SK-N-SH (cell line): ENCODE data around the gene SCARB1. TPM values are rescaled to one million over a fixed set of nuclear protein-coding genes. Genes with fewer than 3 reads are reported as not detected.

Experiments used
- CTCF ChIA-PET: fragments of 300-600, 350-600 bp; formaldehyde crosslinking; extraction: SDS; loops from one replicate; lab custom pipeline; 2021; lab: Yijun Ruan, JAX
- POLR2A ChIA-PET: fragments of 350-600 bp; sonication (Branson Sonifier 250); formaldehyde crosslinking; extraction: SDS; loops from one replicate; lab custom pipeline; 2020; ENCODE audit warnings: antibody characterized with exemption, inconsistent platforms; lab: Yijun Ruan, JAX
- DNase-seq: peaks from one replicate; pipeline ENCODE4 v3.0.0; 2012
- H2AFZ ChIP-seq: fragments of 200-600 bp; sonication (generic); 2 replicates; pipeline ENCODE4 v1.8.1; 2016; ENCODE audit warnings: antibody characterized with exemption, mild to moderate bottlenecking, low read depth
- H3F3A ChIP-seq: fragments of 200-600 bp; sonication (generic); replicated peaks from 2 replicates; pipeline ENCODE3; 2016; ENCODE audit warnings: antibody characterized with exemption, mild to moderate bottlenecking; ENCODE audit not compliant: insufficient read depth
- H3K27ac ChIP-seq, 2 experiments: fragments of 200-500 bp in 1 of 2; fragments of 200-600 bp in 1 of 2; sonication (Bioruptor generic) in 1 of 2; sonication (generic), shearing (Covaris generic) in 1 of 2; 2 replicates each; pipeline versions ENCODE4 v1.5.1 to v1.6.1; 2014 to 2016; ENCODE audit warnings: low read depth in 2 of 2, inconsistent platforms in 1 of 2, low read length in 1 of 2, mild to moderate bottlenecking in 1 of 2, mixed read lengths in 1 of 2
- H3K27me3 ChIP-seq: fragments of 200-600 bp; sonication (generic), shearing (Covaris generic); 2 replicates; pipeline ENCODE4 v1.6.1; 2016; ENCODE audit warnings: mixed run types; ENCODE audit not compliant: insufficient read depth
- H3K36me3 ChIP-seq, 2 experiments: fragments of 200-500 bp in 1 of 2; fragments of 200-600 bp in 1 of 2; sonication (Bioruptor generic) in 1 of 2; sonication (generic) in 1 of 2; replicated peaks in 1 of 2; 2 replicates each; pipeline versions ENCODE3 to v1.5.1; 2014 to 2016; ENCODE audit warnings: low read length in 1 of 2, mild to moderate bottlenecking in 1 of 2; ENCODE audit not compliant: insufficient read depth in 2 of 2, control insufficient read depth in 1 of 2
- H3K4me1 ChIP-seq, 2 experiments: fragments of 200-500 bp in 1 of 2; fragments of 200-600 bp in 1 of 2; sonication (Bioruptor generic) in 1 of 2; sonication (generic), shearing (Covaris generic) in 1 of 2; 2 replicates each; pipeline versions ENCODE4 v1.5.1 to v1.6.1; 2014 to 2016; ENCODE audit warnings: low read depth in 1 of 2, low read length in 1 of 2, mixed run types in 1 of 2; ENCODE audit not compliant: insufficient read depth in 2 of 2, control insufficient read depth in 1 of 2
- H3K4me2 ChIP-seq: fragments of 200-600 bp; sonication (generic), shearing (Covaris generic); 2 replicates; pipeline ENCODE4 v1.6.1; 2017; ENCODE audit warnings: mixed run types
- H3K4me3 ChIP-seq, 2 experiments: fragments of 200-500 bp in 1 of 2; fragments of 200-600 bp in 1 of 2; sonication (Bioruptor generic) in 1 of 2; sonication (generic), shearing (Covaris generic) in 1 of 2; 2 replicates each; pipeline versions ENCODE4 v1.5.1 to v1.8.1; 2014 to 2016; ENCODE audit warnings: low read depth in 2 of 2, inconsistent platforms in 1 of 2, low read length in 1 of 2, mild to moderate bottlenecking in 1 of 2, mixed read lengths in 1 of 2, moderate library complexity in 1 of 2
- H3K79me2 ChIP-seq: fragments of 200-600 bp; sonication (generic); 2 replicates; pipeline ENCODE4 v1.8.1; 2017; ENCODE audit warnings: mild to moderate bottlenecking; ENCODE audit not compliant: insufficient read depth
- H3K9ac ChIP-seq: fragments of 200-600 bp; sonication (generic); 2 replicates; pipeline ENCODE4 v1.6.1; 2017; ENCODE audit warnings: mixed run types
- H3K9me2 ChIP-seq: fragments of 200-600 bp; sonication (generic); 2 replicates; pipeline ENCODE4 v1.6.1; 2017; ENCODE audit warnings: mixed run types
- H3K9me3 ChIP-seq: fragments of 200-600 bp; sonication (generic); 2 replicates; pipeline ENCODE4 v1.6.1; 2017; ENCODE audit warnings: mixed run types, mild to moderate bottlenecking, moderate library complexity
- H4K20me1 ChIP-seq: fragments of 200-600 bp; sonication (generic); 2 replicates; pipeline ENCODE4 v1.6.1; 2017; ENCODE audit warnings: mild to moderate bottlenecking, mixed run types; ENCODE audit not compliant: insufficient read depth
- CTCF ChIP-seq: fragments of 200-600 bp; sonication (generic); IDR thresholded peaks from 2 replicates; pipeline ENCODE4 v1.6.1; 2017; ENCODE audit warnings: antibody characterized with exemption, mild to moderate bottlenecking, moderate library complexity
- ELF1 ChIP-seq: IDR thresholded peaks from 2 replicates; pipeline ENCODE4 v1.4.0; 2012
- JUND ChIP-seq: IDR thresholded peaks from 2 replicates; pipeline ENCODE4 v1.4.0; 2012
- MAX ChIP-seq: IDR thresholded peaks from 2 replicates; pipeline ENCODE4 v1.4.0; 2012; ENCODE audit warnings: low read depth
- MXI1 ChIP-seq: IDR thresholded peaks from 2 replicates; pipeline ENCODE4 v1.6.1; 2012; ENCODE audit warnings: mild to moderate bottlenecking, low read depth, low read length, improper control_type of control experiment
- PBX3 ChIP-seq: IDR thresholded peaks from 2 replicates; pipeline ENCODE4; 2012
- POLR2AphosphoS5 ChIP-seq: IDR thresholded peaks from 2 replicates; pipeline ENCODE4 v1.6.1; 2012; ENCODE audit warnings: low read depth, low read length
- SIN3A ChIP-seq: IDR thresholded peaks from 2 replicates; pipeline ENCODE4 v1.6.1; 2012; ENCODE audit warnings: low read depth, mild to moderate bottlenecking, low read length, moderate library complexity, borderline replicate concordance
- TCF12 ChIP-seq: IDR thresholded peaks from 2 replicates; pipeline ENCODE4 v1.4.0; 2012
- ZBTB33 ChIP-seq: IDR thresholded peaks from 2 replicates; pipeline ENCODE4 v1.4.0; 2012; ENCODE audit warnings: low read depth, borderline replicate concordance
- WGBS: methylation state at CpG from one replicate; pipeline ENCODE4 v1.1.6; 2017; ENCODE audit warnings: low lambda C conversion rate; 5-methylcytosine and 5-hydroxymethylcytosine counted together
- polyA plus RNA-seq, 3 experiments: library from polyadenylated mRNA; depleted of rRNA; stranded (reverse); fragments of >200 nt; gene quantifications; 2 replicates each; pipeline ENCODE4 v1.2.3, GENCODE V29; 2012
- TF ChIP-seq, protein P1 (sequence below): fragments of 150-350 bp; IDR thresholded peaks from 2 replicates; pipeline ENCODE4 v1.6.1; 2017; ENCODE audit warnings: antibody characterized with exemption, low read length, low read depth, borderline replicate concordance

The SCARB1 gene
- polyA plus RNA-seq, 1 of the 3 experiments (the other 2 are of a cell fraction), result 33.0 TPM

GRCh38 chr12:124734224-124734788 lies 129.4 kb downstream of the SCARB1 start:
- Histone ChIP-seq H3K4me3 (no peak overlapping the region), H3F3A (no peaks in the 10 kb centered on the region), H3K4me1 (peaks cover 0 to 4% of the 10 kb centered on the region in 2 experiments; a peak in 1 of 4 replicates), H3K4me2 (no peak overlapping the region), H3K27me3 (no peaks in the 10 kb centered on the region), H3K9ac (no peak overlapping the region), H2AFZ (no peak overlapping the region)
- CTCF ChIA-PET, result interaction anchor here (0.7 to 1.1 kb wide), 3 partner anchors 9 to 33 kb away, joined by 4 read pairs; no protein-coding TSS in a partner anchor
- POLR2A ChIA-PET, result no interaction called here
- WGBS, result 90% methylated on average over 22 of the region's 22 CpGs
- no peak for TF ChIP-seq ZBTB33
- TF ChIP-seq CTCF, result 0 out of 2 replicates have a peak, but pooled peaks have one; percentile 8
- TF ChIP-seq, all 33 proteins: peak for 1
- no peaks in the 10 kb centered on the region for H3K9me2 ChIP-seq
- no peak overlapping the region for H3K27ac ChIP-seq
- H3K79me2 ChIP-seq, result no peaks in the 10 kb centered on the region
- H3K36me3 ChIP-seq, result no peaks in the 10 kb centered on the region
- H3K9me3 ChIP-seq, result no peaks in the 10 kb centered on the region
- no peak for DNase-seq
- H4K20me1 ChIP-seq, result no peaks in the 10 kb centered on the region

DNA sequence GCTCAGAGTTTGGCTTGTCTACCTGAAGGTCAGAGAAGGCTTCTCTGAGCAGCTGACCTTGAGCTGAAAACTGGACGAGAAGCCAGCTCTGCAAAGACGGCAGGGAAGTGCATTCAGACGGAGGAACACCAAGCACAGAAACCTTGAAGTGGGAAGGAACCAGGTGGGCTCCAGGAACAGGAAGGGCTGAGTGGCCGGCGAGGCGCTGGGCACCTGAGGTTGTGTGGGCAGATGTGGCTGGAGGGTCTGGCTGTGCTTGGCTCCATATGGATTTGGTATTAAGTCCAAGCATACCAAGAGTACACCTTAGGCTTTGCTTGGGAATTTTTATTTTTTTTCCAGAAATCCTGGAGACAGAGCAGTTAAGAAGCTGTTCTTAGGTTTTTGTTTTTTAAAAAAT lies 130.6 kb downstream of the SCARB1 start:
- TF ChIP-seq ZBTB33 (no peak), MXI1 (no peak), SIN3A (no peak), CTCF (no peak), PBX3 (no peak), TCF12 (no peak), JUND (no peak), POLR2AphosphoS5 (no peak), ELF1 (no peak), MAX (no peak)
- TF ChIP-seq, protein P1, sequence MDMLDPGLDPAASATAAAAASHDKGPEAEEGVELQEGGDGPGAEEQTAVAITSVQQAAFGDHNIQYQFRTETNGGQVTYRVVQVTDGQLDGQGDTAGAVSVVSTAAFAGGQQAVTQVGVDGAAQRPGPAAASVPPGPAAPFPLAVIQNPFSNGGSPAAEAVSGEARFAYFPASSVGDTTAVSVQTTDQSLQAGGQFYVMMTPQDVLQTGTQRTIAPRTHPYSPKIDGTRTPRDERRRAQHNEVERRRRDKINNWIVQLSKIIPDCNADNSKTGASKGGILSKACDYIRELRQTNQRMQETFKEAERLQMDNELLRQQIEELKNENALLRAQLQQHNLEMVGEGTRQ, result no peak
- Histone ChIP-seq H3F3A (no peaks in the 10 kb centered on the region), H4K20me1 (no peaks in the 10 kb centered on the region), H3K9me3 (no peaks in the 10 kb centered on the region), H3K27me3 (no peaks in the 10 kb centered on the region), H2AFZ (no peak overlapping the region), H3K36me3 (no peaks in the 10 kb centered on the region), H3K4me1 (peaks cover 0 to 4% of the 10 kb centered on the region in 2 experiments; a peak in 1 of 4 replicates), H3K9ac (no peak overlapping the region), H3K79me2 (no peaks in the 10 kb centered on the region), H3K4me2 (no peak overlapping the region), H3K9me2 (no peaks in the 10 kb centered on the region), H3K27ac (no peak overlapping the region), H3K4me3 (no peak overlapping the region)
- POLR2A ChIA-PET, result no interaction called here
- WGBS, result 95% methylated on average over 3 of the region's 6 CpGs
- DNase-seq, result no peak
- CTCF ChIA-PET, result interaction anchor here (0.9 to 1.4 kb wide), 2 partner anchors 14 to 38 kb away, joined by 3 to 4 read pairs; no protein-coding TSS in a partner anchor
